Ammon's horn (tissue), 1 donor: ENCODE data around the gene BTN1A1.
"Not testable (repeated sequence)": the region's sequence is repeated elsewhere in the genome, so short reads cannot be mapped to it uniquely, and the experiment has no call there.

ENCODE experiments used
- DNase-seq: peaks from one replicate; pipeline ENCODE4 v3.0.0-alpha.2; 2016; ENCODE audit warnings: low spot score

BTN1A1 gene

DNA sequence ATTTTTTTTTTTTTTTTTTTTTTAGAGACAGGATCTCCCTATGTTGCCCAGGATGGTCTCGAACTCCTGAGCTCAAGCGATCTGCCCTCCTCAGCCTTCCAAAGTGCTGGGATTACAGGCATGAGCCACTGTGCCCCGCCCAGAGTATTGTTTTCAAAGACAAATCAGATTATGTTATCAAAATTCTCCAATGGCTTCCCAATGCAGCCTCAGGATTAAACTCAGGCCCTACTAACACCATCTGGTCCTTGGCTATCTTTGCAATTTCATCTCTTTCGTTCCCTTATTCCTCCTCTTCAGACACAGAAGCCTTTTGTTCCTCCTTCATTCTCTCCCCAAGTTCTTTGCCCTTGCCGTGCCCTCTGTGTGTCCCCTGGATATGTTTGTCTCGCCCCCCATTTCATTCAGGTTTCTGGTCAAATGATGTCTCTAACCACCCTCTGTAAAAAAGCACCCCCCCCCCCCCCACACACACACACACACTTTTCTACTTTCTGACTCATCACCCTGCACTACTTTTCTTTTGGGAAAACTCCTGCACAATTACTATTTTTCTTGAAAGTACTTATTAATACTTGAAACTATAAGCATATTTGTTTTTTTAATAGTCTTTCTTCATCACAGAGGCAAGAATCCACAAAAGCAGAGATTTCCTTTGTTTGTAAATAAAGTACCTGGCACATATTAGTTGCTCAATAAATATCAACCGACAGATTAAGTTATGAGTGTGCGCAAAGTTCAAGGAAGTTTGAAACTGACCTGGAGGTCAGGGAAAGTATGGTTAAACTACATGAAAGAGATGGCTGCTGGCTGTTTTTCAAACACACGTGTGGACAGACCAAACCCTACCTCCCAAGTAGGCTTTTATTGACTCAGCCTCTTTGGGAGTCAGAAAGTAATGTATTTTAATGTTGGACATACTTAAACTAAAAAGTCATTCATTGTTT is 16.7 kb downstream of the BTN1A1 start:
- DNase-seq, result no peak

DNA sequence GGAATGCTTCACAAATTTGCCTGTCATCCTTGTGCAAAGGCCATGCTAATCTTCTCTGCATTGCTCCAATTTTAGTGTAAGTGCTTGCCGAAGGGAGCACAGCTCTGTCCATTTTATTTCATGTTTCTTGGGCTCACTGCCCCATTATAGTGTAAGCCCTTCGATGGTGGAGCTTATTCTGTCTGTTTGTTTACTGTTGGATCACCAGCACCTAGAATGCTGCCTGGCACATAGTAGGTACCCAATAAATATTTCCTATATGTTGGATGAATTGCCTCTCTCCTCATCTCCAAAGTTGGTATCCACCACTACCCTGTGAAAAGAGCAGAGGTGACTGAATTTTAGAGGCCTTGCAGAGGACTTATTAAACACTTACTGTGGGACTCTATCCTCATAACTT is 19.3 kb downstream of the BTN1A1 start:
- no peak for DNase-seq

DNA sequence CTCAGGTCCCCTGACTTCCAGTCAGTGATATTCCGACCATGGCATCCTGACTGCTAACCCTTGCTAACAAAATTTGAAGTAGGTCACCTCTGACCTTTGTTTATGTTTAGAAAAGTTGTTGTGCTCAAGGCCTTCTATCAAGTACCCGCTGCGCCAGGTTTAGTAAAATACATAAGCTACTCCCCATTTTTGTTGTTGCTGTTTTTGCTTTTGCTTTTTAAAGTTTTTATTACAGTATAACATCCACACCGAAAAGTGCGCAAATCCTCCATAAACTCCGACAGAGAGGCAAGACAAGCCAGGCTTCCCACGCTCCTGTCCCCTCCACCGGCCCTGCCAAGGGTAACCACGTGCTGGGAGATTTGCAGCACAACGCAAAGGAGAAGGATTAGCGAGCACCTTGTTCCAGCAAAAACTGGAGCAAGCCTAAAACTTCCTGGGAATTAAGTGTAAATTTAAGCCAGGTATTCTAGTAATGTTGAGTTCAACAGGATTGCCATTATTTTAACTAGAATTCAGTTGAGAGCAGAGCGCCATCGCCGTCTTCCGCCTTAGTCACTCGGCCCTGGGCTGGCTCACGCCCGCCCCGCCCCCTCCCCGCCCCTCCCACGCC is 20.2 kb downstream of the BTN1A1 start:
- peak; percentile 73 for DNase-seq

DNA sequence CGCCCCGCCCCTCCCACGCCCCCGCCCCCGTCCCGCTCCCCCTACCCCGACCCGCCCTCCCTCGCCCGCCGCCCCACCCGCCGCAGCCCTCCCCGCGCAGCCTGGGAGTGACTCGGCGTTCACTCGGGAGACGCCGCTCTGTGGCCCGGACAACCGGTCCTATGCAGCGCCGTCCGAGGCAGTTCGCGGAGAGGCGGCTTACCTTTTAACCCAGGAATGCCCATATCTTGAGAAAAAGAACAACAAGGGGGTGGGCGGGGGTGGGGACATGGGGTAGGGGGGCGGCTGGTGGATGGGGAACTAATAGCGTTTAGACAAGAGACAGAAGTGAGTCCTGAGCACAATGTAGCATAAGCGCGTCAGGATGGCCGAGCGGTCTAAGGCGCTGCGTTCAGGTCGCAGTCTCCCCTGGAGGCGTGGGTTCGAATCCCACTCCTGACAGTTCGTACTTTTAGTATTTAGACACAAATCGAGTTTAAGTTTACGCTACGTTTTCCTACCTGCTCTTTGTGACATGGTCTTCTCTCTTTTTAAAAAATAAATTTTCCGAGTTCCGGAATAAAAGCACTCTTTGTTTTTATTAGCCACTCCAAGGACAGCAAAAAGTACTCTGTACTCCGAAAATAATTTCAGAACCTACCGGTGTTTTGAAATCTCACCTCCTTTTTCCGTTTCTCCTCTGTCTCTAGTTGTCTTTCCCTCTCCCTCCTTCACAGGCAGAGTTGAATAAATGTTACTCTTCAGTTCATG is 20.9 kb downstream of the BTN1A1 start:
- DNase-seq, result peak; percentile 95

DNA sequence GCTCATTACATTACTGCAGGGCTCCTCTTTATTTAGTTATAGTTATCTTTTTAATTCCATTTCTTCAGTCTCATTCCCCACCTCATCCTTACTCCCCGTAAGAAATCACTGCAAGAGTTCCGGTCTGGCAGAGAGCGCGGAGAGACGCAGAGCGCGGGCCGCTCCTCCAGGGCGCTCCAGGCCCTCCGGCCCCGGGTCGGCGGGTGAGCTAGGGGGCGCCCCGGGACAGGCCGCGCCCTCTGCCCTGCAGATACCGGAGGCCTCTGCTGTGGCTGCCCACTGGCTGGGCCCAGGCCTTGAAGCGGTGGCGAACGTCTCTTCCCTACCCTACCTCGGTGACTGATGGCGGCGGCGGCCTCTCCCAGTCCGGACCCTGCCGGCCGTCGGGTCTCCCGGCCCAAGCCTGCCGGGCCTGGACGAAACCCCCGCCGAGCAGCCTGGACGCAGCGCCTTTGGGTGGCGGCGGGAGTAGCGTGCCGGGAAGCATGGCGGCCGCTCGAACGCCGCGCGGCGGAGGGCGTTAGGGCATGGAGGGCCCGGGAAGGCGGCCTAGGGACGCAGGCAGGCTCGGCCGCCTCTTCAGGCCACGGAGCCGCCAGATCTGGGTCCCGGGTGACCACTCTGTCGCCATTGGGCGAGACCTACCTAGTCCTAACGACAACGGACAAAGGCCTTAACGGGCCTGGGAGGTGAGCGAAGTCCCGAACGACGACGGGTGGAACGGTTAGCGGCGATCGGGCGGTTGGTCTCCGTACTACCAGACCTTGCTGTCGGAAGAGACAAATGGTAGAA is 21.7 kb downstream of the BTN1A1 start:
- peak; percentile 54 for DNase-seq

DNA sequence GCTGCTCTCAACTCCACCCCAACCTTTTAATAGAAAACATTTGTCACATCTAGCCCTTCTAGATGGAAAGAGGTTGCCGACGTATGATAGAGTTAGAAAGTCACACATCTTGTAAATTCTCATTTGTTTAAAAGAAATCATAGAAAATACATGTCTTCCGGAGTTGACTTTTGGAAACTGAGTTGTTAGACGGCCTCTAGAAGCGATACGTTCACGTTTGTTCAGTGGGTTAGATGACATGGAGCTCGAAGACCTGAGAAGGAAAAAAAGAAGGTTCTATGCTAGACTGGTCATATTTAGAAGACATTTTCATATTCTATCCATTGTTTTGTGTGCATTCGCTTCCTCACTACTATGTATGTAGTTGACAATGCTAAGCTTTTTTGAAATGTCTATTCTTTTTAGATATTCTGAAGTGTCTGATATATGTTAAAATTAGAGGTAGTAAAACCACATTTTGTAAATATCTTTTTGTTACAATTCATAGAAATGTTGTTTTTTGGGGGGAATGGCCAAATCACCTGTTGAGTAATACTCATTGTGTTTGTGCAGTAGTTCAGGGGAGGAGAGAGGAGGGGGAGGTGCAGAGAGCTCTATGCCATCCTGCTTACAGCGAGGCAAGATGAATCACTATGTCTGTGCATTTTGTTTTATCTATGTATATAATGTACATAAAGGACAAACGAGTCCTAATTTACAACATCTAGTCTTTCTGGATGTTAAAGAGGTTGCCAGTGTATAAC is 22.6 kb downstream of the BTN1A1 start:
- not testable (repeated sequence) for DNase-seq

DNA sequence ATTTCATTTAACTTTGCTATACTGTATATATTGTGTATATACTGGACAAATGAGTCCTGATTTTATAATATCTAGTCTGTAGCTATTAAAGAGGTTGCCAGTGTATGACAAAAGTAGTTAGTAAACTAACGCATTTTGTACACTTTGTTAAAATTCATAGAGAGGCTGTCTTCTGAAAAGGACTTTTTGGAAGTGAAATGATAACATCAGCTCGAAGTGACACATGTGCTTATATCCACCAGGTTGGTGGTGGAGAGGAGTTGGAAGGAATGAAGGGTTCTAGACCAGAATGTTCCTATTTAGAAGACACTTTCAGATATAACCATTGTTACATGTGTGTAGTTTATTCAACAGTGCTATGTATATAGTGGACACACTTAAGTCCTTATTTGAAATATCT is 24.2 kb downstream of the BTN1A1 start:
- not testable (repeated sequence) for DNase-seq

DNA sequence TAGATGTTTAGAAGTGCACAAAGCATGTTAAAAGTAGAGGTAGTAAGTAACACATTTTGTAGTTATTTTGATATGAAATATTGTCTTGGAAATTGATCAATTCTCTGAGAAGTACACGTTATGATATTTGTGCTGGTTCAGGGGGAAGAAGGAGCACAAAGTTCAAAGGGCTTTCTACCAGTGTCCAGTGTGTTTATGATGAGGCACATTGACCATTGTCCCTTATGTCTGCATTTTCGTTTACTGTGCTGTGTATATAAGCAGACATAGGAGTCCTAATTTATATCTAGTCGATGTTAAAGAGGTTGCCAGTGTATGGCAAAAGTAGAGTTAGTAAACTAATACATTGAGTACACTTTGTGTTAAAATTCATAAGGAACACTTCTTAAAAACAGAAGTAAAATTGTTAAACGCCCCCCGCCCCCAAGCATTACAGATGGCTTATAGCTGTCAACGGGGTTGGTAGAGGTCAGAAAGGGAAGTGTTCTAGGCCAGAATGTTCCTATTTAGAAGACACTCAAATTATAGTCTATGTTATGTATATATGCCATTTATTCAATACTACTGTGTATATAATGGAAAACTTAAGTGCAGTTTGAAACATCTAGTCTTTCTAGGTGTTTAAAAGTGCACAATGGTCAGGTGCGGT is 24.7 kb downstream of the BTN1A1 start:
- no peak for DNase-seq

DNA sequence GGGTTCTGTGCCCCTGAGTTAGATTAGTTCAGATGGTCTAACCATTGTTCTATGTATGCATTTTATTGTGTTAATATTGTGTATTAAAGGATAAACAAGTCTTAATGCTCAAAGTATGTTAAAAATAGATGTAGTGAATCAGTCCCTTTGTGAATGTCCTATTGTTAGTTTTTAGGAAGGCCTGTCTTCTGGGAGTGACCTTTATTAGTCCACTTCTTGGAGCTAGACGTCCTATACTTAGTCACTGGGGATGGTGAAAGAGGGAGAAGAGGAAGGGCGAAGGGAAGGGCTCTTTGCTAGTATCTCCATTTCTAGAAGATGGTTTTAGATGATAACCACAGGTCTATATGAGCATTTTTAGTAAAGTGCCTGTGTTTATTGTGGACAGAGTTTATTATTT is 25.7 kb downstream of the BTN1A1 start:
- no peak for DNase-seq

DNA sequence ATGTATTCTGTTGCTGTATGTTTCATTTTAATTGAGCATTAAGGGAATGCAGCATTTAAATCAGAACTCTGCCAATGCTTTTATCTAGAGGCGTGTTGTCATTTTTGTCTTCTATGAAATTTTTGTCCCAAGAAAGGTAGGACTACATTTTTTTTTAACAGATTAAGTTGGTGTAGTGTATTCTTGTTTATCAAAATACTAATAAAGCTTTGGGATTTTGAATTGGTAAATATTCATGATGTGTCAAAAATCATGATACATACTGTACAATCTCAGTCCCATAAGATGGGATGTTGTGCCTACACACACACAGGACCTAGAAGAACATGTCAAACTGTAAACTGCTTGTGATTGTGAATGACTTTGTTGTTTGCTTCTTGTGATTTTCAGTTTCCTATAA is 26.8 kb downstream of the BTN1A1 start:
- no peak for DNase-seq

DNA sequence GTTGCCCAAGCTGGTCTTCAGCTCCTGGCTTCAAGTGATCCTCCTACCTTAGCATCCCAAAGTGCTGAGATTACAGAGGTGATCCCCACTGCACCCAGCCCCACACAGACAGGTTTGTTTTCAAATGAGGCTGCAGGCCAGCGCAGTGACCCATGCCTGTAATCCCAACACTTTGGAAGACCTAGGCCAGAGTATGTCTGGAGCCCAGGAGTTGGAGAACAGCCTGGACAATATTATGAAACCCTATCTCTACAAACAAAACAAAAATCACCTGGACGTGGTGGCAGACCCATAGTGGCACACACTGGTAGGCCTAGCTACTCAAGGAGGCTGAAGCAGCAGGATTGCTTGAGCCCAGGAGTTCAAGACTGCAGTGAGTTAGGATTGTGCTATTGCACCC is 30.1 kb downstream of the BTN1A1 start:
- no peak for DNase-seq

DNA sequence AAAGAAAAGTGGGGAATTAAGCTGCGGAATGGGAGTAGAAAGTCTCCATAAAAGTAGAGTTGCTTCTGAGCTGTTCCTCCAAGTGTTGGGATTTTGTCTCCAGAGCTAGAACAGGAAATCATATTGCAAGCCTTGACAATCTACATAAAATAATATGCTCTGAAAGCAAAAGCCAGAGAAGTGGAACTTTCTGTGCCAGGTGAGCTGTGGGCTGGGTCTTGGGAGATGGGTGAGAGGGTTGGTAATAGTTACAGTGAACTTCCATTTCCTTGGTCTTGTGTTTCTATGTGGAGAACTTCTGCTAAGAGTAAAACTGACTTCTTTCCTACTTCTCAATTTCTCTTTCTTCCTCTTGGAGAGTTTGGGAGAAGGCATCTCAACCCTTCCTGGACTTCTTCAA is 31.8 kb downstream of the BTN1A1 start:
- DNase-seq, result no peak

DNA sequence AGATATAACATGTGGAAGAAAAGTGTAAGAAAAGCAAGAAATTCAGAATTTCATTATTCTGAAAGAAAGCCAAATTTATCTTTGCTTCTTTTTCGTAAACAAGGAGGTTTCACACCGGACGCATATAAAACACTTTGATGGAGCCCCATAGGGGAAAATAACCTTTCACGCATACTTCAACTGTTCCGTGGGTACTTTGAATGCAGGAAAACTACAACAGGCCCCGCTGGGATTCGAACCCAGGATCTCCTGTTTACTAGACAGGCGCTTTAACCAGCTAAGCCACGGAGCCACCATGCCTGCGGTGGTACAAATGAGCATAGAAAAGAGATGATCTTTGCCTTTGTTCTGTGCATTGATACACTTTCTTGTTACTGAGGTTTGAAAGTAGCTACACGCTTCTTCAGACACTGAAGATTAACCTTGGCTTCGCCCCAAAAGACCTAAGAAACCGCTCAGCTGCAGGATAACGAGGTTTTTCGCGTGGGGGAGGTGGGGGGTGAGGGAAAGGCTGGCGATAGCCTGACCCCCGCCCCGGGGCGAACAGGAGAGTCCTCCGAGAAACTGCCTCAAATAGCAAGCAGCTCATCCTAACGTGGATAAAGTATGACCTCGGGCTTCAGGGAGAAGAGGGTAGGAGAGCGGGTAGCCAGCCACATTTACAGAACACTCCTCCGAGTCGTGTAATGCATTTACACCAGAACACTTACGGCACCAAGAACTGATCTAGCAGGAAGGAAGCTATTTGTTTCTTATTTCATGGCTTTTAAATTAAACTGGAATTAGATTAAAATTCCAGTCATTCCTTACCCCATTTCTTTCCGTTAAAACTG is 32.8 kb downstream of the BTN1A1 start:
- DNase-seq, result peak; percentile 94

DNA sequence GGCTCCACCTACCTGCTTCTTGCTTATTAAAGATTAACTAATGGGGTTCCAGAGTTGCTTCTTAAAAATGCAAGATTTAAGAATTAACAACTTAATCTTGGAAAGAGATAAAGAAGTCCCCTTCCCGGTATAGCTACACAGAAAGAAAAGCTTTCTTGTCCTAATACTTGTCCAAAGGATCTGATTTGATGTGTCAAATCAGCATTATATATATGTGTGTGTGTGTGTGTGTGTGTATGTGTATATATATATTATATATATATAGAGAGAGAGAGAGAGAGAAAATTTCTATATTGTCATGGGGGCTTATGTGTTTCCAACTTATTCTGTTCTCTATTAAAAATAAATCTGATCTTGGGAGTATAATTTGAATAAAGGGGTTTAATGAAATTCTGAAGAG is 33.4 kb downstream of the BTN1A1 start:
- DNase-seq, result no peak

DNA sequence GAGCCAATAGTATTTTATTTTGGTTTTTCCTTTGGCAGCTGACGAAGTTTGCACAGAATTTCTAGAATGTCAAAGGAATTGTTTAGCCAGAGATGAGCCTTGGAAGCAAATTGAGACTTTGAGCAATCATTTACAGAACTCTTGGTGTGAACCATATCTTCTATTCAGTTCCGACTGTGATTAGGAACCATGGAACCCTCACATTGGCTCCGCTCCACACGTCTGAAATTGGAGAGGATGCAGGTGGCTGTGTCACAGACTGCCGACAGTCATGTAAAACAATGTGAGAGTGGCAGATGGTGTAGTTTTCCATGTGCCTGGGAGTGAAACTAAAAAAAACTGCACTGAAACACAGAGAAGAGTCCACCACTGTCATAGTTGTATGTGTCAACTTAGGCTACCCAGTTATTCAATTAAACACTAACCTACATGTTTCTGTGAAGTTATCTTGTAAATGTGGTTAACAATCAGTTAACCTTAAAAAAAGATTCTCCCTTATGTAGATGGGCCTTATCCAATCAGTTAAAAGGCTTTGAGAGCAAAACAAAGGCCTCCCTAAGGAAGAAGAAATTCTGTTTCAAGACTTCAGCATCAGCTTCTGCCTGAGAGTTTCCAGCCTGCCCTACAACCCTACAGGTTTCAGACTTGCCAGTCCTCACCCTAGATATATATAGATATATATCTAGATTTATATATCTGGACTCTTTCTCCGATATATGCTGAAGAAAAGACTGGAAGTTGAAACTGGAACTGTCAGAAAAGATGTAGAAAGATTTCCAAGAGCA is 34.8 kb downstream of the BTN1A1 start:
- DNase-seq, result peak; percentile 63

DNA sequence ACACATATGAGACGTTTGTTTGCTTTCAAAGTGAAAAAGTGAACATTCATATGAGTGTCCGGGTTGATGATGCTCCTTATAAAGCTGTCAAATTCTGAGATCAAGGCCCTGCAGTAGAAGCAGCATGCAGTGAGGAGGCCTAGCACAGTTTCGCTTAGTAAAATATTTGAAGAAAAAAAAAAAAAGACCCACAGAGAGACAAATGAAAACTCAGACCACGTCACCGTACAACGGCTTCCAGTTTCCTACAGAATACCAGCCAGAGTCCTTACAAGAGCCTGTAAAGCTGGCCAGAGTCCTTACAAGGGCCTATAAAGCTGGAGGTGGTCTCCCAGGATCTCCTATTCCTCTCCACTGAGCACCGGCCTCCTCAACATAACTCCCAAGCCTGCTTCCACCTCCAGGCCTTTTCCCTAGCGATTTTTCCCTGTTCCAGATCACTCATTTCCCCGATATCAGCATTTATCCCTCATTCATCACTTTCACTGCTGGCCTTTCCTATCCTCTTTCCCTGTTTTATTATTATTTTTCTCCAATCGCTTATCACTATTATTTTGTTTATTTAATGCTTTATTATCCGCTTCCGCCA is 36.6 kb downstream of the BTN1A1 start:
- peak; percentile 30 for DNase-seq

DNA sequence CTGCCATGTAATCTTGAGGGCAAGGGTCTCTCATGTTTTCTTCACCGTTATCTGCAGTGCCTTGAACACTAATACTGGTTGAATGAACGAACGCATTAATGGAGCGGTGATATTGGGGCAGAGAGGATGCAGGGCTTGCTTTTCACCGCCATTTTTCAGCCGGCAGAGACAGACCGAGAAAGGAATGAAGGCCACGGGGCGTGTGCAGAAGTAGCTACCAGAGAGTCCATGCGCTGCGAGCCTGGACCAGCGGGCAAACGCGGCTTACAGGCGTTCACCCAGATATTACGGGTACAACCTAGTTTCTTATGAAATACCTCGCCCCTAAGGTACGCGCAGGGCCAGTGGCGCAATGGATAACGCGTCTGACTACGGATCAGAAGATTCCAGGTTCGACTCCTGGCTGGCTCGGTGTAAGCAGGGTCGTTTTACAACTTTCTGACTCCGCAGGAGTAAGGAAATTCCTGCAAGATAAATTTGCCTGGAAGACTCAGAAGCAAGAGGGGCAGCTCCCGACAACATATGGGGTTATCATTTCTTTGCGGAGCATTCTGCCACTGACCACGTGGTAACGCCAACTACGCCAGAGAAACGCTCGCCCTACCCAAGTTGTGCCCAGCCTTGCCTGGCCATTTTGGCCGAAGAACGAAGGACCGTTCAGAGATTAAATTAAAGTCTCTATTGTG is 37.2 kb downstream of the BTN1A1 start:
- DNase-seq, result peak; percentile 92
